D721Med (cell line): ENCODE data around the gene SSR2.

ENCODE experiments used
- DNase-seq: peaks from one replicate; pipeline ENCODE4 v3.0.0; 2011; ENCODE audit warnings: low spot score; ENCODE audit not compliant: insufficient read length
- FAIRE-seq: peaks from 2 replicates; lab custom pipeline; 2011; peaks lifted over from hg19 to GRCh38; lab: Jason Lieb, UNC
- CTCF ChIP-seq: IDR thresholded peaks from 2 replicates; pipeline ENCODE4 v1.5.1; 2012; ENCODE audit warnings: mild to moderate bottlenecking, control low read depth; ENCODE audit not compliant: insufficient read depth; ENCODE audit errors: missing control alignments

The SSR2 gene

GRCh38 chr1:156064615-156065014 lies 43.9 kb upstream of the SSR2 start:
- no peak for FAIRE-seq
- no peak for DNase-seq
- TF ChIP-seq CTCF, result no peak

- FAIRE-seq (no peak), DNase-seq (no peak)
- TF ChIP-seq CTCF, result no peak
Measured at GRCh38 chr1:156063997-156064285, 43.2 kb upstream of the SSR2 start.

GRCh38 chr1:156062189-156062588 lies 41.4 kb upstream of the SSR2 start:
- TF ChIP-seq CTCF, result no peak
- FAIRE-seq, result no peak
- DNase-seq, result no peak

GRCh38 chr1:156060937-156061636 lies 40.3 kb upstream of the SSR2 start, which contains the start of gene RAB25:
RAB25 (plus strand) TSS chr1:156061160; CDS start chr1:156061401, 241 bp downstream.
- no peak for TF ChIP-seq CTCF
- DNase-seq (no peak), FAIRE-seq (no peak)

GRCh38 chr1:156056326-156056849 lies 35.6 kb upstream of the SSR2 start:
- DNase-seq, result no peak
- no peak for TF ChIP-seq CTCF
- FAIRE-seq, result no peak

- DNase-seq, result no peak
- no peak for TF ChIP-seq CTCF
- FAIRE-seq, result no peak
Measured at GRCh38 chr1:156055281-156056048, 34.7 kb upstream of the SSR2 start.
